ENCODE measurements around the gene HOXA13.

HOXA13 gene

GRCh38 chr7:27192546-27193334 is 7.2 kb downstream of the HOXA13 start:
- no peak for DNase-seq (ENCODE audit: low spot score)

- DNase-seq (ENCODE audit: low spot score) = no peak
Observed at GRCh38 chr7:27191833-27192545, 7.9 kb downstream of the HOXA13 start.

DNA sequence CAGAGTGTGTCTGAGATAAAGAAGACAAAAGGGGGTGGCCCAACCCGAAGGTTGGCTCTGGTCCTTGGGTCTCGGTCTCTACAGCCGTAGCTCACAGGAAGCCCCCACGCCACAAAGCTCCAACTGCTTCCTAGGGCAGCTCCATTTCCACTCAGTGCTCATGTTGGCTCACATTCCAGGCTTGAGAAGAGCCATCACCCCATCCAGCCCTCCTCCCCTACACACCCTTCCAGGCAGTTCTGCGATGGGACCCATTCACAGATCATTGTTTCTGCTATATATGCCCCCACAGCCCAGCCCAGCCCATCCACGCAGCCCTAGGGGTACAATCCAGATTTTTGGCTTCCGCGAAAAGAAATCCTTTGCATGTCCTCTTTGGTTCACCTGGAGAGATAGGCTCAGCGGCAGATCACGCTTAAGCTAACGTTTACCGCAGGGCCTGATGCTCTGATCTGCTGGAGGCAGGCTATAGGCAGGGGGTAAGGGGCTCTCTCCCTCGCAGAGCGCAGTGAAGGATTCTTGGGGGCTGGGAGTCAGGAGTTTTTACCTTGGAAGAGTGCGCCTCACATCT is 8.6 kb downstream of the HOXA13 start:
- no peak for DNase-seq (ENCODE audit: low spot score)

DNA sequence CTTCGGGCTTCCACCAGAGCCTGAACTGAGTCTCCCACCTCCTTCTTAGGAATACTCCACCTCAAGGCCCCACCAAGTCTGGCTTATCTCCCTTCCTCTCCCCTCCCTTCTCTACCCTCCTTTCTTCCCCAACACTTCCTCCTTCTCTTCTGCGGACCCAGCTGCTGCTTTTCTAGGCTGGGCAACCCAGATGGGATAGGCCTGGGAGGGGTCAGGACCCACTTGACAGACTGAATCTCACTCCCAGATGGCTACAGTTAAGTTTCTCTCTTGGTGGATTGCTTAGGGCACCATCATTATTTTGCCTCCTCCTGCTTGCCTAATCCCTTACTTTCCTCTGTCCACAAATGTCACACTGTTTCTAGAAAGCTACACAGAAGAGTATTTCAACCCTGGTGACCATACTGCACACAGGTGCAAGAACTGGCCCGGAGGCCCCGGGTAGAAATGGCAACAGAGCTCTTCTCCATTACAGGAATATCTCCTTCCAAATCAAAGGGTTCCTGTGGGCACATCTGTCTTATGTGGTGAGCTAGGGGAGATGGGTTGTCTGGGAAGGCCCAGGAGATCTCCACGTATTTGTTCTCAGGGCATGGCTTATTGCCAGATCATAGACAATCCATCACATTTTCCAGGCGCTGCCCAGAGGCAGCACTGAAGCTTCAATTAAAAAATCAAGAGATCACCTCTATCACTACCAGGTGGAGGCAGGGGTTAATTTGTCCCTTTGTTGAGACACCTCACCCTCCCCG is 9.7 kb downstream of the HOXA13 start:
- no peak for DNase-seq (ENCODE audit: low spot score)

DNA sequence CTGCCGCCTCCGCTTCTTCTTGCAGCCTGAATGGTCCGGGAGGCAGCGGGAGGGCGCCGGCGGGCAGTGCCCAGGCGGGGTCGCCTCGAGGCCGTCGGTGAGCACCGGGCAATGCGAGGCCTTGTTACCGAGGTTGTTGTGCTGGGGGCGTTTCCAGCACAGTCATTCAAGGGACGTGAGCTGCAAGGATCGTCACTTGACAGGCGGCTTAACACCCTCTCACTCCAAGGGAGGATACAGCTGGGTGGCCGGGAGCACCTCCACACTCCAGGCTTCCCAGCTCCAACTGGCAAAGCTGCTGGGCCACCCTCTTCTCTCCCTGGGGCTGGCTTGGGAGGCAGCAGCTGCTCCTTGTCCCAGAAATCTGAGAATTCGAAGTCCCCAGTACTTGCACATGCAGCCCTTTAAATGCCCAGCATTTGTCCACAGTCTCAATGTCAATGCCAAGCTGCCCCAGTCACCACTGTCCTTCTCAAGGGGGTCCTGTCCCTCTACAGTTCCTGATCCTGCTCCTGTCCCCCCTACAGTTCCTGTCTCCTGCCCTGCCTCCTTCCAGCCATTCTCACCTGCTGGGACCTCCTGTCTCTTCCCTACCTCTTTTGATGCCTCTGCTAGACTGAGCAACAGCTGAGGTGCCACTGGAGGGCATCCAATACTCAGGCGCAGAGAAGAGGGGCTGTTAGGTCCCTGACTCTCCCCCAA is 10.4 kb downstream of the HOXA13 start:
- DNase-seq (ENCODE audit: low spot score) = no peak

GRCh38 chr7:27188386-27189294 is 11.3 kb downstream of the HOXA13 start:
- DNase-seq (ENCODE audit: low spot score) = no peak

DNA sequence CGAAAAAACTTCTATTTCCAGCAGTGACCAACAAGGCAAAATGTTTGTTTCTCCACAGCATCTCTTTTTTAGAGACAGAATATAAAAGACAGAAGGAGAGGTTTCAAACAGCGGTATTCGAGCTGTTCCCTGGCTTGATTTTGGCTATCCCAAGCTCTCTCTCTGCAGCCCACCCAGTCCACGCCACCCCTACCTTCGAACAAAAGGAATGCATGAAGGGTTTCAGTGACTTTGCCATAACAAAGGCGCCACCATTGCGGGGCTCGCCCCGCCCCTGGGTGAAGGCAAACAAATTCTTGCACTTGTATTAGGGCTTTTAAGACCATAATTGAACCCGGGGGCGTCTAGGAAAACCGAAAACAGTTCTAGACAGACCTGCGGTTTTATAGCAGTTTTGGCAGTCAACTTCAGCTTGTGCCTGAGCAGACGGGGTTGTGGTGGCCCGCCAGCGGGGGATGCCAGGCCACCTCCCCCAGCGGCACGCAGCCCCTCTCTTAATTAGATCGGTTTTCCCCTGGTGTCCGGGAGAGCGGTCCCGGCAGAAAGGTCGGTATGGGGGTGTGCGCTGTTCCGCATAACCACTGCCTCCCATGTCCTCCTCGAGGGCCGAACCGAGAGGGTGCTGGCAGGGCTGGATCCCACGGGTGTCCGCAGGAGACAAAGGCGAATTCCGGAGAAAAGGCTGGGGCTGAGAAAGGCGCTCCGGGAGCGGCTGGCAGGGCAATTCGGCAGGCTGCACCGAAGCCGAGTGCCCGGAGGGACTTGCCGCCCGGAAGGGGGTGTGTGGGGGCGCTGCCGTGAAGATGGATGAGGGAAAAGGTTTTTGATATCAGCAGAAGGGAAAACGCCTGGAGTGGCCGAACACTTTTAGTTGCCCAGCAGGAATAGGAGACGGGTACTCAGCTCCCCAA is 12.2 kb downstream of the HOXA13 start:
- no peak for DNase-seq (ENCODE audit: low spot score)

GRCh38 chr7:27186668-27187474 is 13.0 kb downstream of the HOXA13 start:
- DNase-seq (ENCODE audit: low spot score) = no peak

GRCh38 chr7:27185854-27186667 is 13.8 kb downstream of the HOXA13 start:
- no peak for DNase-seq (ENCODE audit: low spot score)

GRCh38 chr7:27185013-27185853 is 14.7 kb downstream of the HOXA13 start, which contains the start of gene HOXA11:
Gene HOXA11 (minus strand): TSS chr7:27185232. CDS start chr7:27185144, 88 bp downstream.
- DNase-seq (ENCODE audit: low spot score) = no peak

- no peak for DNase-seq (ENCODE audit: low spot score)
Observed at GRCh38 chr7:27184337-27185012, 15.4 kb downstream of the HOXA13 start.

DNA sequence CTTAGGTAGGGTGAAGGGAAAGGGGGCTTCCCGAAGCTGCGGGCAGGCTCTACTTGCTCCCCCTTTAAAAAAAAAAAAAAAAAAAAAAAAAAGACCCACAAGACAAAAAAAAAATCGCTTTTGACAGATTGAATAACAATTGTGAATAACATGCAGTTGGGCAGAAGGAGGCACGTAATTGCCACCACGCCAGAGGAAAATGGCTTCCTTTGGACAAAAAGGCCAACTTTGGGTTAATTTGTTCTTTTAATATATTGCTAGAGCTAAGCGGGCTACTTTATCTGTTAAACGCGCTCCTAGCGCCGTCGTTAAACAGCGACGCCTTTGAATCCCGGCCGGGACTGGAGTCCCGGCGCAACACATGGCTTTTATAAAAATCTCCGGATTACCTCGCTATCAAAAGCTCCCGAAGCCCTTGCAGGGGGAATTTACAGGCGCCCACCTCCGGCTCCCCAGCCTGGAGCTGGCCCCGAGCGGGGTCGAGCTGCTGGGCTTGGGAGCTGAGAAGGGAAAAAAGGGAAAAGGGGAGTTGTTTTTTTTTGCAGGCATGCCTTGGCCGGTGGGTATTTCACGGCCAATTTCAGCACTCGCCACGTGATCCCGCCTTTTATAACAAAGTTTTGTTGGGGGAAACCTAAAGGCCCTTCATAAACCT is 16.1 kb downstream of the HOXA13 start:
- no peak for DNase-seq (ENCODE audit: low spot score)

DNA sequence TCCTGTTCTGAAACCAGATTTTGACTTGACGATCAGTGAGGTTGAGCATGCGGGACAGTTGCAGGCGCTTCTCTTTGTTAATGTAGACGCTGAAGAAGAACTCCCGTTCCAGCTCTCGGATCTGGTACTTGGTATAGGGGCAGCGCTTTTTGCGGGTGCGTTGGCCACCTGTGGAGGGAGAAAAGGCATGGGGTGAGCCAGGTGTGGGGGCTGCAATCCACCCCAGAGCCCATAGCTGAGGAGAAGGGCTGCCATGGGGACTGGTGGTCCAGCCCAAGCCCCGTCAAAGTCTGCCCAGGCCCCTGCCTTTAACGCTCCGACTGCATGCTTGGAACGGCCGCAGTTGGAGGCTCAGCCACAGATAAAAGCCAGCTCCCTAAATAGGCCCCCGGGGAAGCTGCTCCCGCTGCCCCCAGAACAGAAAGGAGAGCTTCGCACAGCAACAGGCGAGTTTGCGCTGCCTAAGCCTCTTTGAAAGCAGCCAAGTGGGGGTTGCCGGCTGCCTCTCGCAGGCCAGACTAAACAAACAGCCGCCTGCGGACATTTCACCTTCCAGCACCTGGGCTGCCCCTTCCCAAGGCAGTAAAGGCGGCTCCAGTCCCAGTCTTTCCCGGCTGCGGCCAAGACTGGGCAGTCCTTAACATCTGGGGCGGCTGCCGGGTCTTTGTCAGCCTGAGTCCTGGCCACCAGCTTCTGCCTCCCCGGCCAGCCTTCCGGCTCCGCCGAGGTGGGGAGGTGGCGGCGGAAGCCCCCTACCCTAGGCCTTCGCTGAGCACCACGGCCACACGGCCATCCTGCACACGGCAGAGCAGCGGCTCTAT is 16.8 kb downstream of the HOXA13 start:
- DNase-seq (ENCODE audit: low spot score) = no peak

DNA sequence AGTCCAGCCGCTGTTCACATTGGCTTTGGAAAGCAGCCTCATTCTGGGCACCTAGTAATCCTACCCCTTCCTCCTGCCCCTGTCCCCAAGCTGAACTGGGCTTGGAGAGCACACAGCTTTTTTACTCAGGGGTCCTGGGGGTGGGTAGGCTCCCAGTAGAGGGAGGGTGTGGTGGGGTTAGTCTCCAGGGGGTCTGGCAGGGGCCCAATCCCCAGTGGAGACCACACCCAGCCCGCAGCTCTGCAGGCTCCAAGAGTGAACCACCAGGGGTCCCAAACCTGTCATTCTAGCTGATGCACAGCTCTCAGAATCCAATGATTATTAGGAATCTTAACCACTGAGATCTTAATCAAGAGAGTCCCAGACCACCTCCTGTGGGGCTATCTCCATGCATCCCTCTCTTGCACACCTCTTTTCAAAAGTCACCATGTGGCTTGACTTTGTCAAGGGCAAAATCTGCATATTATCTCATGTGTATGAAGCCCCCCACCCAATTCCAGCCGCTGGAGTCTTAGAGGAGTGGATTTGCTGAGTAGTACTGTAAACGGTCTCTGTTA is 17.5 kb downstream of the HOXA13 start:
- DNase-seq (ENCODE audit: low spot score) = no peak
